Measurements from ENCODE around the gene HNRNPUL2. TPM values are rescaled to one million over a fixed set of nuclear protein-coding genes. Genes with fewer than 3 reads are reported as not detected.
A peak's percentile ranks its signal among the peaks of the same experiment; 100 is the strongest.

Gene HNRNPUL2
- total and polyA plus RNA-seq, 8 donors = 10.3 to 73.5 (median 29.6) TPM

- intact Hi-C loops (cut with DNase I; ENCODE audit: low total_unique reads) = no loop called here
- Histone ChIP-seq H3K4me1 (peaks cover 27 to 64% (median 50%) of the 10 kb centered on the region in 4 donors), H3K9me3 (no peaks in the 10 kb centered on the region), H3K36me3 (peaks cover 31 to 39% (median 38%) of the 10 kb centered on the region in 4 donors), H3K27me3 (no peaks in the 10 kb centered on the region), H3K4me3 (peak overlapping the region; percentile 88 to 99 (median 93)), H3K27ac (peak overlapping the region in 4 of 5 donors; percentile 90 to 99 (median 94))
- TF ChIP-seq EP300 (IDR thresholded peaks at IDR 0.05) (no peak), POLR2A (IDR thresholded peaks at IDR 0.05) (no peak), CTCF (IDR thresholded peaks at IDR 0.05) (no peak), POLR2AphosphoS5 (IDR thresholded peaks at IDR 0.05) (no peak)
- peak in 1 of 2 donors; percentile 29 for DNase-seq
- 0 to 2% (median 1%) methylated on average over 7 of the region's 7 CpGs for WGBS, 5 donors
Observed at GRCh38 chr11:62725646-62726045, 1.6 kb downstream of the HNRNPUL2 start.

- 26 to 39% (median 35%) methylated on average over 8 of the region's 8 CpGs for WGBS, 5 donors
- DNase-seq = no peak
- Histone ChIP-seq H3K4me3 (peak overlapping the region; percentile 11 to 99 (median 93)), H3K4me1 (peaks cover 23 to 59% (median 41%) of the 10 kb centered on the region in 4 donors), H3K9me3 (no peaks in the 10 kb centered on the region), H3K36me3 (peaks cover 46 to 51% (median 51%) of the 10 kb centered on the region in 4 donors), H3K27ac (peak overlapping the region in 1 of 5 donors; percentile 7), H3K27me3 (no peaks in the 10 kb centered on the region)
- no peak for TF ChIP-seq POLR2A (IDR thresholded peaks at IDR 0.05)
- TF ChIP-seq POLR2AphosphoS5 (IDR thresholded peaks at IDR 0.05) = no peak
- TF ChIP-seq CTCF (IDR thresholded peaks at IDR 0.05) = no peak
- no peak for TF ChIP-seq EP300 (IDR thresholded peaks at IDR 0.05)
- intact Hi-C loops (cut with DNase I; ENCODE audit: low total_unique reads) = no loop called here
Observed at GRCh38 chr11:62724171-62724570, 3.1 kb downstream of the HNRNPUL2 start.

DNA sequence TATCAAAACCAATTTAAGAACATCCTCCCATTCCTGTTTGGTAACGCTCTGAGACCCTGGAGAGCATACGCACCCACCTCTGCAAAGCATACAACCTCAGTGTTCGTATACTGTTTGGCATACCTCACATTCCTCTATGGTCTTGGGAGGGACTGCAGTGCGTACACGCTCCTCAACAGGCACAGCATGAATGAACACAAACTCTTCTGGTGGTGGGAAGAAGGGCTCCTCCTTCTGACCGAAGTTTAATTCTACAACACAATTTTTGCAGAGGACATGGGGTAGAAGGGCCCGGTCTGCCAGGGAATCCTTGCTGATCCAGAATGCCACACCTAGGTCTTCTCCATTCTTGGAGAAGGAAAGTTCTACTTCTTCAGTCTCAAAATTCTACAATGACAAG lies 5.3 kb downstream of the HNRNPUL2 start:
- no peaks in the 10 kb centered on the region for H3K9me3 ChIP-seq
- no peak overlapping the region for H3K27ac ChIP-seq
- H3K27me3 ChIP-seq = no peaks in the 10 kb centered on the region
- H3K4me3 ChIP-seq = no peak overlapping the region
- H3K36me3 ChIP-seq = peaks cover 67 to 73% (median 73%) of the 10 kb centered on the region in 4 donors
- WGBS, 5 donors = 41 to 60% (median 51%) methylated on average over 7 of the region's 7 CpGs
- DNase-seq = peak in 1 of 2 donors; percentile 53
- no peak for TF ChIP-seq EP300 (IDR thresholded peaks at IDR 0.05)
- TF ChIP-seq POLR2AphosphoS5 (IDR thresholded peaks at IDR 0.05) = no peak
- no peak for TF ChIP-seq POLR2A (IDR thresholded peaks at IDR 0.05)
- no peak for TF ChIP-seq CTCF (IDR thresholded peaks at IDR 0.05)
- intact Hi-C loops (cut with DNase I; ENCODE audit: low total_unique reads) = no loop called here
- peaks cover 33 to 79% (median 52%) of the 10 kb centered on the region in 4 donors for H3K4me1 ChIP-seq

DNA sequence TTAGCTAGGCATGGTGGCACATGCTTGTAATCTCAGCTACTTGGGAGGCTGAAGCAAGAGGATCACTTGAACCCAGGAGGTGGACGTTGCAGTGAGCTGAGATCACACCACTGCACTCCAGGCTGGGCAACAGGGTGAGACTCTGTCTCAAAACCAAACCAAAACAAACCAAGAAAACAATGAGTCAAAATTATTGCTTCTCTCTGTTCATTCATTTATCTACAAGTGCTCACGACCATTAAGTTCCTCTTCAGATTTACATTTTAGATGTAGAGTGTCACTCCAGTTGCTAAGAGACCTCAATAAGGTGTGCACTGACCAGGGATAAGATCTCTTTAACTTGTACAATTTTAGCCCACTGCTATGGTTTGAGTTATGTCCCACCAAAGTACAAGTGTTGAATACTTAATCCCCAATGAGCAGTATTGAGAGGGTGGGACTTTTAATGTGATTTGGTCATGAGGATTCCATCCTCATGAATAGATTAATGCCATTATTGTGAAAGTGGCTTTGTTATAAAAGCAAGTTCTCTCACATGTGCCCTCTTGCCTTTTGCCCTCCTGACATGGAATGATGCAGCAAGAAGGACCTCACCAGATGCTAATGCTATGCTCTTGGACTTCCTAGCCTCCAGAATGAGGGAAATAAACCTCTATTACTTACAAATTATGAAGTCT lies 7.8 kb downstream of the HNRNPUL2 start:
- no peak for TF ChIP-seq CTCF (IDR thresholded peaks at IDR 0.05)
- no peak for DNase-seq
- WGBS, 5 donors = 55 to 79% (median 69%) methylated on average over 2 of the region's 2 CpGs
- Histone ChIP-seq H3K27me3 (no peaks in the 10 kb centered on the region), H3K4me3 (no peak overlapping the region), H3K9me3 (no peaks in the 10 kb centered on the region), H3K4me1 (peaks cover 28 to 85% (median 52%) of the 10 kb centered on the region in 4 donors), H3K27ac (peak overlapping the region in 2 of 5 donors; percentile 11 to 22), H3K36me3 (peaks cover 93 to 99% (median 98%) of the 10 kb centered on the region in 4 donors)
- intact Hi-C loops (cut with DNase I; ENCODE audit: low total_unique reads) = no loop called here
